ENCODE data around the gene HERC6. TPM values are rescaled to one million over a fixed set of nuclear protein-coding genes. Genes with fewer than 3 reads are reported as not detected.

The HERC6 gene
- total and polyA plus RNA-seq, 4 experiments from 2014 or later: 26.8 to 32.0 (median 28.9) TPM

- no peak overlapping the region for H3K4me3 Mint-ChIP-seq
- H3K27me3 ChIP-seq (ENCODE audit: insufficient read depth, low read length): no peaks in the 10 kb centered on the region
- no peaks in the 10 kb centered on the region for H3K9me3 Mint-ChIP-seq
Measured at GRCh38 chr4:88452912-88453311, 74.3 kb downstream of the HERC6 start.

GRCh38 chr4:88456670-88457306 is 78.1 kb downstream of the HERC6 start, which contains the start of gene HERC5:
Gene HERC5 (plus strand): TSS chr4:88457119. CDS start chr4:88457270, 151 bp downstream.
- Mint-ChIP-seq H3K27ac (peak within 1 kb of the TSS; percentile 89 to 100 (median 100)), H3K4me1 (peaks cover 21 to 37% (median 28%) of the 10 kb centered on the region in 4 donors), H3K9me3 (no peaks in the 10 kb centered on the region), H3K27me3 (no peaks in the 10 kb centered on the region), H3K4me3 (peak within 1 kb of the TSS; percentile 96 to 100 (median 100)), H3K36me3 (peaks cover 3 to 10% of the 10 kb centered on the region in 2 donors)
- H3K36me3 ChIP-seq (ENCODE audit: insufficient read depth, low read length): no peaks in the 10 kb centered on the region
- H3K27me3 ChIP-seq (ENCODE audit: insufficient read depth, low read length): no peaks in the 10 kb centered on the region
- CTCF ChIA-PET (ENCODE audit: partially characterized antibody): interaction anchor here (0.6 to 2.0 kb wide), 16 partner anchors 9 to 387 kb away, joined by 3 to 14 read pairs (median 4); partner anchors contain the start of genes HERC6 and PPM1K
- peak; percentile 92 to 96 (median 95) for DNase-seq
- peak within 1 kb of the TSS; percentile 76 to 96 for H3K4me3 ChIP-seq (ENCODE audit: low read length in 2 of 2)
- intact Hi-C loops (cut with micrococcal nuclease): loop anchor here (1.0 to 10.0 kb wide), 9 partner anchors 66 to 1032 kb away; partner anchors contain the start of genes HERC3, HERC6, NUDT9 and PPM1K
- POLR2A ChIA-PET (ENCODE audit: partially characterized antibody): interaction anchor here (0.7 to 4.9 kb wide), 25 partner anchors 9 to 1521 kb away, joined by 3 to 109 read pairs (median 5); partner anchors contain the start of genes AFF1, HERC3, HERC6 and HSD17B11
- peaks cover 28% of the 10 kb centered on the region for H3K4me1 ChIP-seq (ENCODE audit: insufficient read depth, low read length)
- H3K9me3 ChIP-seq (ENCODE audit: control insufficient read depth in 1 of 2, low read length in 2 of 2): no peaks in the 10 kb centered on the region
- H3K27ac ChIP-seq (ENCODE audit: low read depth, low read length): peak within 1 kb of the TSS; percentile 71

More at GRCh38 chr4:88452912-88453311, 74.3 kb downstream of the HERC6 start:
- Histone ChIP-seq H3K4me1 (ENCODE audit: insufficient read depth, low read length) (peaks cover 19% of the 10 kb centered on the region), H3K36me3 (ENCODE audit: insufficient read depth, low read length) (no peaks in the 10 kb centered on the region), H3K27ac (ENCODE audit: low read depth, low read length) (no peak overlapping the region), H3K4me3 (ENCODE audit: low read length in 2 of 2) (no peak overlapping the region), H3K9me3 (ENCODE audit: control insufficient read depth in 1 of 2, low read length in 2 of 2) (no peaks in the 10 kb centered on the region)
- H3K27me3 Mint-ChIP-seq: no peaks in the 10 kb centered on the region
- intact Hi-C loops (cut with micrococcal nuclease): loop anchor here (10.0 kb wide), 1 partner anchor 1028 kb away; the partner anchor contains the start of gene NUDT9
- peaks cover 3 to 7% of the 10 kb centered on the region in 2 donors for H3K36me3 Mint-ChIP-seq
- no peak for DNase-seq
- H3K4me1 Mint-ChIP-seq: peaks cover 9 to 16% (median 15%) of the 10 kb centered on the region in 4 donors
- ChIA-PET CTCF (ENCODE audit: partially characterized antibody) (interaction anchor here (1.3 kb wide), 1 partner anchor 20 kb away, joined by 3 read pairs; no protein-coding TSS in a partner anchor), POLR2A (ENCODE audit: partially characterized antibody) (no interaction called here)
- no peak overlapping the region for H3K27ac Mint-ChIP-seq

- H3K36me3 ChIP-seq (ENCODE audit: insufficient read depth, low read length): no peaks in the 10 kb centered on the region
- H3K27ac ChIP-seq (ENCODE audit: low read depth, low read length): peak overlapping the region; percentile 71
- H3K4me3 ChIP-seq (ENCODE audit: low read length in 2 of 2): peak overlapping the region; percentile 76 to 96
- Mint-ChIP-seq H3K4me3 (peak overlapping the region; percentile 90 to 100 (median 100)), H3K27me3 (no peaks in the 10 kb centered on the region), H3K27ac (peak overlapping the region; percentile 79 to 100 (median 89)), H3K9me3 (no peaks in the 10 kb centered on the region), H3K36me3 (peaks cover 6 to 17% of the 10 kb centered on the region in 2 donors), H3K4me1 (peaks cover 23 to 44% (median 35%) of the 10 kb centered on the region in 4 donors)
- no peaks in the 10 kb centered on the region for H3K27me3 ChIP-seq (ENCODE audit: insufficient read depth, low read length)
- CTCF ChIA-PET (ENCODE audit: partially characterized antibody): interaction anchor here (0.6 to 2.0 kb wide), 14 partner anchors 8 to 388 kb away, joined by 3 to 14 read pairs (median 4); partner anchors contain the start of genes HERC6 and PPM1K
- peaks cover 28% of the 10 kb centered on the region for H3K4me1 ChIP-seq (ENCODE audit: insufficient read depth, low read length)
- peak in 2 of 5 donors; percentile 2 to 40 for DNase-seq
- intact Hi-C loops (cut with micrococcal nuclease): loop anchor here (1.0 to 10.0 kb wide), 9 partner anchors 65 to 1033 kb away; partner anchors contain the start of genes HERC3, HERC6, NUDT9 and PPM1K
- H3K9me3 ChIP-seq (ENCODE audit: control insufficient read depth in 1 of 2, low read length in 2 of 2): no peaks in the 10 kb centered on the region
- POLR2A ChIA-PET (ENCODE audit: partially characterized antibody): interaction anchor here (0.7 to 4.9 kb wide), 24 partner anchors 10 to 1522 kb away, joined by 3 to 109 read pairs (median 4); partner anchors contain the start of genes AFF1, HERC3, HERC6 and HSD17B11
Measured at GRCh38 chr4:88457307-88458103, 78.9 kb downstream of the HERC6 start.

GRCh38 chr4:88458104-88458740 is 79.6 kb downstream of the HERC6 start:
- Histone ChIP-seq H3K27ac (ENCODE audit: low read depth, low read length) (no peak overlapping the region), H3K4me1 (ENCODE audit: insufficient read depth, low read length) (peaks cover 28% of the 10 kb centered on the region), H3K9me3 (ENCODE audit: control insufficient read depth in 1 of 2, low read length in 2 of 2) (no peaks in the 10 kb centered on the region), H3K27me3 (ENCODE audit: insufficient read depth, low read length) (no peaks in the 10 kb centered on the region), H3K4me3 (ENCODE audit: low read length in 2 of 2) (peak overlapping the region; percentile 47 to 96), H3K36me3 (ENCODE audit: insufficient read depth, low read length) (no peaks in the 10 kb centered on the region)
- Mint-ChIP-seq H3K27ac (peak overlapping the region; percentile 68 to 93 (median 88)), H3K27me3 (no peaks in the 10 kb centered on the region), H3K9me3 (no peaks in the 10 kb centered on the region), H3K4me1 (peaks cover 23 to 44% (median 35%) of the 10 kb centered on the region in 4 donors), H3K4me3 (peak overlapping the region; percentile 90 to 100 (median 98)), H3K36me3 (peaks cover 11 to 20% of the 10 kb centered on the region in 2 donors)
- intact Hi-C loops (cut with micrococcal nuclease): loop anchor here (10.0 kb wide), 1 partner anchor 1033 kb away; the partner anchor contains the start of gene NUDT9
- DNase-seq: no peak
- ChIA-PET POLR2A (ENCODE audit: partially characterized antibody) (interaction anchor here (0.6 to 4.9 kb wide), 8 partner anchors 13 to 1036 kb away, joined by 3 to 109 read pairs (median 6); partner anchors contain the start of genes HERC6, NUDT9 and PPM1K), CTCF (ENCODE audit: partially characterized antibody) (interaction anchor here (1.7 to 2.0 kb wide), 2 partner anchors 31 to 89 kb away, joined by 4 to 10 read pairs; no protein-coding TSS in a partner anchor)

GRCh38 chr4:88465653-88466192 is 87.1 kb downstream of the HERC6 start:
- Mint-ChIP-seq H3K4me3 (peak overlapping the region in 1 of 8 donors; percentile 20), H3K4me1 (peaks cover 9 to 22% (median 13%) of the 10 kb centered on the region in 4 donors), H3K9me3 (no peaks in the 10 kb centered on the region), H3K27me3 (no peaks in the 10 kb centered on the region), H3K36me3 (peaks cover 46 to 62% of the 10 kb centered on the region in 2 donors), H3K27ac (peak overlapping the region in 4 of 7 donors; percentile 13 to 65 (median 16))
- H3K36me3 ChIP-seq (ENCODE audit: insufficient read depth, low read length): peaks cover 14% of the 10 kb centered on the region
- no peak overlapping the region for H3K4me3 ChIP-seq (ENCODE audit: low read length in 2 of 2)
- no peaks in the 10 kb centered on the region for H3K27me3 ChIP-seq (ENCODE audit: insufficient read depth, low read length)
- H3K9me3 ChIP-seq (ENCODE audit: control insufficient read depth in 1 of 2, low read length in 2 of 2): no peaks in the 10 kb centered on the region
- ChIA-PET POLR2A (ENCODE audit: partially characterized antibody) (no interaction called here), CTCF (ENCODE audit: partially characterized antibody) (interaction anchor here (1.1 to 1.3 kb wide), 2 partner anchors 9 to 12 kb away, joined by 4 to 5 read pairs; partner anchors contain the start of gene HERC5)
- no peak overlapping the region for H3K27ac ChIP-seq (ENCODE audit: low read depth, low read length)
- DNase-seq: no peak
- peaks cover 7% of the 10 kb centered on the region for H3K4me1 ChIP-seq (ENCODE audit: insufficient read depth, low read length)
- intact Hi-C loops (cut with micrococcal nuclease): no loop called here

DNA sequence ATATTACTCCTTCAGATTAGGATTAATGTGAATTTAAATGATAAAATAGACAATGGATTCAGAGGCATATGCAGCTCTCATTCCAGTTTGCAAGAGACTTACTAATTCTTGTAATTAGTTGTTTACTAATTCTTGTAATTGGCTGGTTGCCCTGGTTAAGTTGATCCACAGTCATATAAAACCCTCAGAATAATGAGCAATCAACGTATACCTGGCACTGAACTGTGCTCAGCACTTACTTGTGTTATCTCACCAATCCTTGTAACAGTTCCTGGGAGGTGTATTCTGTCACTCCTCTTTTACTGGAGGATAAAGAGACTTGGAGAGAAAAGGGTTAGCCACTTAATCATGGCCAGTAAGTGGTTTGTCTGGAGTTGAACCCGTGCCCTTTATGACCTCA is 88.7 kb downstream of the HERC6 start:
- no peak overlapping the region for H3K27ac Mint-ChIP-seq
- intact Hi-C loops (cut with micrococcal nuclease): no loop called here
- Histone ChIP-seq H3K36me3 (ENCODE audit: insufficient read depth, low read length) (peaks cover 14% of the 10 kb centered on the region), H3K4me1 (ENCODE audit: insufficient read depth, low read length) (peaks cover 7% of the 10 kb centered on the region), H3K27ac (ENCODE audit: low read depth, low read length) (no peak overlapping the region), H3K9me3 (ENCODE audit: control insufficient read depth in 1 of 2, low read length in 2 of 2) (no peaks in the 10 kb centered on the region), H3K27me3 (ENCODE audit: insufficient read depth, low read length) (no peaks in the 10 kb centered on the region), H3K4me3 (ENCODE audit: low read length in 2 of 2) (no peak overlapping the region)
- peaks cover 54 to 69% of the 10 kb centered on the region in 2 donors for H3K36me3 Mint-ChIP-seq
- peaks cover 6 to 16% (median 7%) of the 10 kb centered on the region in 4 donors for H3K4me1 Mint-ChIP-seq
- H3K27me3 Mint-ChIP-seq: no peaks in the 10 kb centered on the region
- DNase-seq: no peak
- ChIA-PET POLR2A (ENCODE audit: partially characterized antibody) (interaction anchor here (0.7 to 1.2 kb wide), 3 partner anchors 10 to 183 kb away, joined by 3 to 4 read pairs (median 4); partner anchors contain the start of genes HERC5 and PPM1K), CTCF (ENCODE audit: partially characterized antibody) (interaction anchor here (1.3 kb wide), 1 partner anchor 11 kb away, joined by 4 read pairs; the partner anchor contains the start of gene HERC5)
- H3K9me3 Mint-ChIP-seq: no peaks in the 10 kb centered on the region
- no peak overlapping the region for H3K4me3 Mint-ChIP-seq

Measured in CD4-positive, alpha-beta memory T cell (primary cell).